Upper lobe of left lung (tissue), 6 donors: Measurements from ENCODE around the gene APOE. TPM values are rescaled to one million over a fixed set of nuclear protein-coding genes. Genes with fewer than 3 reads are reported as not detected.

Experiments
- ATAC-seq, 2 donors: fragments of 200-7000 bp; cut with Tn5 transposase; one replicate each; pipeline ENCODE4 v1.9.1; 2022; ENCODE audit warnings: mild to moderate bottlenecking in 2 of 2, moderate library complexity in 2 of 2; ENCODE audit not compliant: low FRiP score in 2 of 2
- DNase-seq, 2 donors: peaks; one replicate each; pipeline ENCODE4 v3.0.0-alpha.2; 2019 to 2020
- H3K27ac ChIP-seq, 4 donors: fragments of 200-600 bp; sonication (generic); one replicate each; pipeline ENCODE4 v1.5.1; 2016 to 2019
- H3K27me3 ChIP-seq, 4 donors: fragments of 200-600 bp; sonication (generic); one replicate each; pipeline ENCODE4 v1.5.1; 2017 to 2019
- H3K36me3 ChIP-seq, 4 donors: fragments of 200-600 bp; sonication (generic); one replicate each; pipeline ENCODE4 v1.5.1; 2016 to 2019
- H3K4me1 ChIP-seq, 4 donors: fragments of 200-600 bp; sonication (generic); one replicate each; pipeline ENCODE4 v1.5.1; 2018 to 2019
- H3K4me3 ChIP-seq, 4 donors: fragments of 200-600 bp; sonication (generic); one replicate each; pipeline ENCODE4 v1.5.1; 2017 to 2019; ENCODE audit warnings: mild to moderate bottlenecking in 2 of 4, moderate library complexity in 1 of 4
- H3K9me3 ChIP-seq, 4 donors: fragments of 200-600 bp; sonication (generic); one replicate each; pipeline ENCODE4 v1.5.1; 2018 to 2019
- CTCF ChIP-seq, 6 experiments: fragments of 450-650 bp in 4 of 6; fragments of 200-600 bp in 2 of 6; sonication (generic) in 2 of 6; IDR thresholded peaks; one replicate each; pipeline ENCODE4 v1.5.1; 2016 to 2019; ENCODE audit warnings: antibody characterized with exemption in 6 of 6
- EP300 ChIP-seq, 4 donors: sonication (generic); formaldehyde crosslinking; IDR thresholded peaks; one replicate each; pipeline ENCODE4 v1.5.1; 2017; ENCODE audit warnings: antibody characterized with exemption in 4 of 4, control low read depth in 2 of 4
- POLR2A ChIP-seq, 4 donors: fragments of 450-650 bp; IDR thresholded peaks; one replicate each; pipeline ENCODE4 v1.5.1; 2016 to 2017; ENCODE audit warnings: antibody characterized with exemption in 4 of 4, mild to moderate bottlenecking in 2 of 4
- POLR2AphosphoS5 ChIP-seq, 2 donors: sonication (generic); formaldehyde crosslinking; IDR thresholded peaks; one replicate each; pipeline ENCODE4 v1.5.1; 2017; ENCODE audit warnings: antibody characterized with exemption in 2 of 2
- WGBS, 2 donors: methylation state at CpG; one replicate each; pipeline ENCODE4 v1.1.5; 2017 to 2018; 5-methylcytosine and 5-hydroxymethylcytosine counted together
- total RNA-seq, 6 donors: library from RNA; depleted of rRNA in 4 of 6; stranded (reverse); fragments of >200 nt in 4 of 6; gene quantifications; one replicate each; pipeline versions ENCODE4 v1.1.0 to v1.2.1, GENCODE V29; 2016 to 2021
- donor health status: DM: no; HTN: no; CAD: no; lungs with moderate emphysema.
- donor health status: DM: no; HTN: yes; CAD: no; lungs with severe emphysema.

The APOE gene
- total RNA-seq, 6 donors from 2014 or later: 256 to 1,773 (median 644) TPM

DNA sequence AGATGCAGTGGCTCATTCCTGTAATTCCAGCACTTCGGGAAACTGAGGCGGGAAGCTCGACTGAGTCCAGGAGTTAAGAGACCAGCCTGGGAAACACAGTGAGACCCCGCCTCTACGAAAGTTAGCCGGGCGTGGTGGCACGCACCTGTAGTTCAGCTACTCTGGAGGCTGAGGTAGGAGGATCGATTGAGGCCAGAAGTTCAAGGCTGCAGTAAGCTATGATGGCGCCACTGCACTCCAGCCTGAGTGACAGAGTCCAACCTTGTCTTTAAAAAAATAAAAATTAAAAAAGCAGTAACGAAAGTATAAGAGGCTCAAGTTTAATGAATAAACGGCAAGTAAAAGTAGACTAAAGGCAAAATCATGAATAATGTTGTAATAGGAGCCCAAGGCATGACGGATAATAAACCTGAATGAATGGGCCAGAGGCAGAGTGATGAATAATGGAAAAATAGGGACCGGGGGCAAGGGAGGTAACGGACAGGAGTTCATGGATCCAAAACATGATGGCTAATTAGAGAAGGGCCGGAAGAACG lies 15.7 kb upstream of the APOE start:
- no peak for TF ChIP-seq POLR2AphosphoS5 (IDR thresholded peaks at IDR 0.05)
- TF ChIP-seq CTCF (IDR thresholded peaks at IDR 0.05): no peak
- no peak for TF ChIP-seq EP300 (IDR thresholded peaks at IDR 0.05)
- TF ChIP-seq POLR2A (IDR thresholded peaks at IDR 0.05): no peak
- Histone ChIP-seq H3K27ac (peak overlapping the region in 3 of 4 donors; percentile 88 to 98 (median 91)), H3K9me3 (no peaks in the 10 kb centered on the region), H3K4me1 (peaks cover 20 to 32% (median 21%) of the 10 kb centered on the region in 4 donors), H3K36me3 (peaks cover 0 to 57% (median 50%) of the 10 kb centered on the region in 4 donors), H3K4me3 (peak overlapping the region in 3 of 4 donors; percentile 99 to 100 (median 99)), H3K27me3 (no peaks in the 10 kb centered on the region)
- 59 to 61% methylated on average over 17 of the region's 17 CpGs for WGBS, 2 donors
- ATAC-seq (no peak), DNase-seq (no peak)

DNA sequence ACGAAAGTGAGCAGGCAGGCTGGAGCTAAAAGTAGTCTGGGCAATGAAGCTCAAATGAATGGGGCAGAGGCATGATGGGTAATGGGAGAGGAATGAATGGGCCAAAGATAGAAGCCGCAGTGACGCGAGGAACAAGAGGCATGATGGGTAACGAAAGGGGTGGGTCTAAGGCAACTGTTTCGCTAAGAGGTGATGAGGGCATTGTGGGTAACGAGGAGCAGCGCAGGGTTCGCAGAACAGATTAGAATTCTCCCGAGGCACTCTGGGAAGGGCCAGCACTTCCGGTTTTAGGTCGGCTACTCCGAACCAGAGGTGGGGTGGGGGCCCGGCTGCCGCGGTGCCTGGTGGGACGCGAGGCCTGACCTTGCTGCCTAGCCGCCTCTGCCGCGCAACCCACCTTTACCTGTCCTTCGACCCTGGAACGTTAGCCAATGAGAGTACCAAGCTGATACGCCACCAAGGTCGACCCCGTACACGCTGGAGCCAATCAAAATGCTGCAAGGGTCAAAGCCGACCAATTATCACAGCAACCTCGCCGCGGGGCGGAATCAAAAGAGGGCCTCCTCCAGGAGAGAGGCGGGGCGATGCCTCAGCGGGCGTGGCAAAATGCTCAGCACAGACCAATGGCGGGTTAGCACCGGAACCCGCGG lies 15.1 kb upstream of the APOE start:
- peaks cover 3 to 61% (median 50%) of the 10 kb centered on the region in 4 donors for H3K36me3 ChIP-seq
- TF ChIP-seq EP300 (IDR thresholded peaks at IDR 0.05): peak in 1 of 4 donors; percentile 6
- peak in 1 of 6 experiments; percentile 14 for TF ChIP-seq CTCF (IDR thresholded peaks at IDR 0.05)
- peak in 3 of 4 donors; percentile 21 to 53 (median 29) for TF ChIP-seq POLR2A (IDR thresholded peaks at IDR 0.05)
- peak; percentile 81 to 82 for TF ChIP-seq POLR2AphosphoS5 (IDR thresholded peaks at IDR 0.05)

GRCh38 chr19:44891016-44891882 lies 14.3 kb upstream of the APOE start, which contains the start of gene TOMM40:
TSS of gene TOMM40 (plus strand) at chr19:44891254. CDS start at chr19:44891416, 162 bp downstream.
- DNase-seq (no peak), ATAC-seq (no peak)
- no peaks in the 10 kb centered on the region for H3K9me3 ChIP-seq
- H3K4me1 ChIP-seq: peaks cover 20 to 32% (median 21%) of the 10 kb centered on the region in 4 donors
- no peaks in the 10 kb centered on the region for H3K27me3 ChIP-seq
- TF ChIP-seq CTCF (IDR thresholded peaks at IDR 0.05): peak in 3 of 6 experiments; percentile 14 to 63 (median 35)
- TF ChIP-seq EP300 (IDR thresholded peaks at IDR 0.05): no peak
- peak in 2 of 4 donors; percentile 45 to 76 for TF ChIP-seq POLR2A (IDR thresholded peaks at IDR 0.05)
- peak; percentile 5 to 8 for TF ChIP-seq POLR2AphosphoS5 (IDR thresholded peaks at IDR 0.05)
- WGBS, 2 donors: 0 to 1% methylated on average over 31 to 38 of the region's 81 CpGs
- peak within 1 kb of the TSS; percentile 88 to 99 (median 94) for H3K27ac ChIP-seq
- H3K36me3 ChIP-seq: peaks cover 3 to 61% (median 50%) of the 10 kb centered on the region in 4 donors
- H3K4me3 ChIP-seq: peak within 1 kb of the TSS; percentile 81 to 100 (median 99)

More for the DNA sequence above, 15.1 kb upstream of the APOE start:
- Histone ChIP-seq H3K27ac (peak overlapping the region; percentile 88 to 99 (median 94)), H3K27me3 (no peaks in the 10 kb centered on the region), H3K4me1 (peaks cover 20 to 32% (median 21%) of the 10 kb centered on the region in 4 donors), H3K9me3 (no peaks in the 10 kb centered on the region), H3K4me3 (peak overlapping the region; percentile 19 to 100 (median 99))
- 0 to 1% methylated on average over 10 to 40 of the region's 40 CpGs for WGBS, 2 donors
- DNase-seq: peak; percentile 99 to 100
- peak; percentile 95 to 97 for ATAC-seq

- ATAC-seq: no peak
- H3K36me3 ChIP-seq: peaks cover 3 to 61% (median 47%) of the 10 kb centered on the region in 4 donors
- 88 to 93% methylated on average over 6 to 7 of the region's 7 CpGs for WGBS, 2 donors
- peak overlapping the region in 1 of 4 donors; percentile 79 for H3K27ac ChIP-seq
- H3K4me3 ChIP-seq: no peak overlapping the region
- no peaks in the 10 kb centered on the region for H3K27me3 ChIP-seq
- H3K9me3 ChIP-seq: no peaks in the 10 kb centered on the region
- no peak for DNase-seq
- TF ChIP-seq POLR2A (IDR thresholded peaks at IDR 0.05) (no peak), CTCF (IDR thresholded peaks at IDR 0.05) (no peak), POLR2AphosphoS5 (IDR thresholded peaks at IDR 0.05) (no peak), EP300 (IDR thresholded peaks at IDR 0.05) (no peak)
- peaks cover 20 to 32% (median 21%) of the 10 kb centered on the region in 4 donors for H3K4me1 ChIP-seq
These were observed 12.7 kb upstream of the APOE start for GRCh38 chr19:44892932-44893331.
